ENCODE results near the gene TMED10. TPM values are rescaled to one million over a fixed set of nuclear protein-coding genes. Genes with fewer than 3 reads are reported as not detected.

Gene TMED10
- total RNA-seq, 1 experiment from 2014 or later = 709 TPM

GRCh38 chr14:75084513-75084912, 91.9 kb downstream of the TMED10 start:
- Histone ChIP-seq H2AFZ (no peak overlapping the region), H3K27ac (no peak overlapping the region), H3K27me3 (ENCODE audit: insufficient read depth, low read depth) (no peaks in the 10 kb centered on the region), H3K4me3 (no peak overlapping the region), H3K9me3 (ENCODE audit: insufficient read depth, low read depth) (no peaks in the 10 kb centered on the region), H3K79me2 (ENCODE audit: low read depth) (no peaks in the 10 kb centered on the region), H4K20me1 (ENCODE audit: insufficient read depth) (peaks cover 5% of the 10 kb centered on the region; the same call in 1 of the 2 replicates), H3K9me2 (ENCODE audit: insufficient read depth) (no peaks in the 10 kb centered on the region), H3K4me1 (replicated peaks; ENCODE audit: insufficient read depth) (no peaks in the 10 kb centered on the region), H3K4me2 (no peak overlapping the region), H3K36me3 (ENCODE audit: low read depth) (peaks cover 63% of the 10 kb centered on the region), H3F3A (ENCODE audit: insufficient read depth, low read depth) (peaks cover 26% of the 10 kb centered on the region)
- ChIA-PET POLR2A (ENCODE audit: unreplicated experiment) (interaction anchor here (0.6 kb wide), 1 partner anchor 161 kb away, joined by 3 read pairs; the partner anchor contains the start of gene RPS6KL1), CTCF (interaction anchor here (2.0 kb wide), 1 partner anchor 224 kb away, joined by 7 read pairs; no protein-coding TSS in a partner anchor)
- intact Hi-C loops (cut with micrococcal nuclease; ENCODE audit: unreplicated experiment) = loop anchor here (1.0 to 10.0 kb wide), 4 partner anchors 138 to 970 kb away; no protein-coding TSS in a partner anchor
- peak; percentile 59 for TF ChIP-seq CTCF (conservative IDR thresholded peaks at IDR 0.05)
- no peak for TF ChIP-seq EZH2 (IDR thresholded peaks at IDR 0.05; ENCODE audit: low read depth)
- DNase-seq = peak in 1 of 2 experiments; percentile 34
- no TSS peak for BruUV-seq (replicated peaks)

GRCh38 chr14:75083271-75083670, 93.1 kb downstream of the TMED10 start:
- Histone ChIP-seq H3K4me3 (no peak overlapping the region), H3K9me2 (ENCODE audit: insufficient read depth) (no peaks in the 10 kb centered on the region), H3K79me2 (ENCODE audit: low read depth) (no peaks in the 10 kb centered on the region), H3K27ac (no peak overlapping the region), H4K20me1 (ENCODE audit: insufficient read depth) (peaks cover 4% of the 10 kb centered on the region; the same call in 1 of the 2 replicates), H3K4me2 (no peak overlapping the region), H3K36me3 (ENCODE audit: low read depth) (peaks cover 61% of the 10 kb centered on the region), H3K4me1 (replicated peaks; ENCODE audit: insufficient read depth) (no peaks in the 10 kb centered on the region), H3F3A (ENCODE audit: insufficient read depth, low read depth) (peaks cover 21% of the 10 kb centered on the region; the same call in 1 of the 2 replicates), H2AFZ (no peak overlapping the region), H3K9me3 (ENCODE audit: insufficient read depth, low read depth) (no peaks in the 10 kb centered on the region), H3K27me3 (ENCODE audit: insufficient read depth, low read depth) (no peaks in the 10 kb centered on the region)
- POLR2A ChIA-PET (ENCODE audit: unreplicated experiment) = no interaction called here
- intact Hi-C loops (cut with micrococcal nuclease; ENCODE audit: unreplicated experiment) = loop anchor here (10.0 kb wide), 2 partner anchors 478 to 968 kb away; no protein-coding TSS in a partner anchor
- no peak for TF ChIP-seq CTCF (conservative IDR thresholded peaks at IDR 0.05)
- TF ChIP-seq EZH2 (IDR thresholded peaks at IDR 0.05; ENCODE audit: low read depth) = no peak
- no peak for DNase-seq
- no TSS peak for BruUV-seq (replicated peaks)
- CTCF ChIA-PET = interaction anchor here (0.7 to 2.2 kb wide), 4 partner anchors 139 to 223 kb away, joined by 3 to 7 read pairs (median 4); no protein-coding TSS in a partner anchor

GRCh38 chr14:75081660-75082229, 94.7 kb downstream of the TMED10 start:
- H3K9me3 ChIP-seq (ENCODE audit: insufficient read depth, low read depth) = no peaks in the 10 kb centered on the region
- CTCF ChIA-PET = interaction anchor here (1.0 to 2.2 kb wide), 2 partner anchors 52 to 176 kb away, joined by 3 to 5 read pairs; no protein-coding TSS in a partner anchor

More at GRCh38 chr14:75081660-75082229, 94.7 kb downstream of the TMED10 start:
- no peak for DNase-seq
- Histone ChIP-seq H3K27me3 (ENCODE audit: insufficient read depth, low read depth) (no peaks in the 10 kb centered on the region), H3F3A (ENCODE audit: insufficient read depth, low read depth) (peaks cover 24% of the 10 kb centered on the region; the same call in 1 of the 2 replicates), H3K4me1 (replicated peaks; ENCODE audit: insufficient read depth) (no peaks in the 10 kb centered on the region), H3K36me3 (ENCODE audit: low read depth) (peaks cover 46% of the 10 kb centered on the region), H3K9me2 (ENCODE audit: insufficient read depth) (no peaks in the 10 kb centered on the region), H3K4me3 (no peak overlapping the region), H3K4me2 (no peak overlapping the region), H3K27ac (no peak overlapping the region), H3K79me2 (ENCODE audit: low read depth) (no peaks in the 10 kb centered on the region), H4K20me1 (ENCODE audit: insufficient read depth) (no peaks in the 10 kb centered on the region), H2AFZ (no peak overlapping the region)
- intact Hi-C loops (cut with micrococcal nuclease; ENCODE audit: unreplicated experiment) = loop anchor here (10.0 kb wide), 2 partner anchors 477 to 967 kb away; no protein-coding TSS in a partner anchor
- POLR2A ChIA-PET (ENCODE audit: unreplicated experiment) = interaction anchor here (0.6 to 0.7 kb wide), 2 partner anchors 98 to 805 kb away, joined by 6 read pairs; no protein-coding TSS in a partner anchor
- BruUV-seq (replicated peaks) = no TSS peak
- no peak for TF ChIP-seq EZH2 (IDR thresholded peaks at IDR 0.05; ENCODE audit: low read depth)
- no peak for TF ChIP-seq CTCF (conservative IDR thresholded peaks at IDR 0.05)

Other genes starting within 250 kb of the TMED10 start
- 8.9 and 11.7 TPM in 2 replicates for gene PGF, start 221.0 kb downstream of the TMED10 start, total RNA-seq (2021)
- gene EIF2B2, start 173.7 kb downstream of the TMED10 start, total RNA-seq (2021) = 131 and 139 TPM in 2 replicates
- gene MLH3, start 125.1 kb downstream of the TMED10 start, total RNA-seq (2021) = 47.6 and 48.7 TPM in 2 replicates
- 46.5 and 98.9 TPM in 2 replicates for gene ACYP1, start 112.6 kb downstream of the TMED10 start, total RNA-seq (2021)
- 11.9 and 13.8 TPM in 2 replicates for gene ZC2HC1C, start 107.0 kb downstream of the TMED10 start, total RNA-seq (2021)
- 170 and 174 TPM in 2 replicates for gene NEK9, start 49.6 kb downstream of the TMED10 start, total RNA-seq (2021)
- 84.6 and 154 TPM in 2 replicates for gene FOS, start 102.2 kb upstream of the TMED10 start, total RNA-seq (2021)

Measured in PC-9 (cell line).